GM21423 (cell line): Measurements from ENCODE around the gene GRAP2.

Experiments
- ATAC-seq: cut with Tn5 transposase; IDR thresholded peaks from one replicate; pipeline ENCODE4 v1.9.1; 2021; ENCODE audit warnings: mild to moderate bottlenecking, moderate library complexity; ENCODE audit not compliant: unreplicated experiment

Gene GRAP2

DNA sequence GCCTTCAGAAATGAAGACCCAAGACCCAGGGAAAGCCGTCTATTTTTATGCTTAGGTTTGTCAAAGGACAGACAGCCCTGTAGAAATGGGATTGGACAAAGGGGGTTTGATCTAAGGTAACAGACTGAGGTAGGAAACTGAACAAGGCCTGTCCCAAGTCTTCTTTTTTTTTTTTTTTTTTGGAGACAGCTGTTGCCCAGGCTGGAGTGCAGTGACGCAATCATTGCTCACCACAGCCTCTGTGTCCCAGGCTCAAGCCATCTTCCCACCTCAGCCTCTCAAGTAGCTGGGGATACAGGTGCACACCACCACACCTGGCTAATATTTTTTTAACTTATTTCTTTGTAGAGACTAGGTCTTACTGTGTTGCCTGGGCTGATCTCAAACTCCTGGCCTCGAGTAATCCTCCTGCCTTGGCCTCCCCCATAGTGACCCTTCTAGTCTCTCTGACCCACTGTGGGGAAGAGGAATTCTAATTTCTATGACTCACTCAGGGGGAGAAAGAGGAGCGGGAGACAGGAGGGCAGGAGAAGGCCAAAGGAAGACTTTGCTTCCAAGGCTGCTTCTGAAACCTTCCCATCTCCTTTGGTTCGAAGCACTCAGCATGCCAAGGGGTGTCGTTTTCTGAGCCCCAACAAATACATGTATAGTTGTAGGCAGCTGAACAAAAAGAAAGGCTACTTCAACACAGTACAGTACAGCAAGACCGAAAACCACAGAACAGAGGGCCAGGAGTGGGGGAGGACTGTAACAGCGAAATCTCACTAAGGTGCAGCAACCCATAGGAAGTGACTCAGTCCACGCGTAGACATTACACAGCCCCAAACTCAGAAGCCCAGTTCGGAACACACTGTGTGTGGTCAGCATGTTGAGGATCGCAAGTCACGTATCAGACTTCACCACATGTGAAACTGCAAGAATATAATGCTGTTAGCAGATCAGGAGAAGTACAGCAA, 60.2 kb downstream of the GRAP2 start:
- ATAC-seq: peak; percentile 73

DNA sequence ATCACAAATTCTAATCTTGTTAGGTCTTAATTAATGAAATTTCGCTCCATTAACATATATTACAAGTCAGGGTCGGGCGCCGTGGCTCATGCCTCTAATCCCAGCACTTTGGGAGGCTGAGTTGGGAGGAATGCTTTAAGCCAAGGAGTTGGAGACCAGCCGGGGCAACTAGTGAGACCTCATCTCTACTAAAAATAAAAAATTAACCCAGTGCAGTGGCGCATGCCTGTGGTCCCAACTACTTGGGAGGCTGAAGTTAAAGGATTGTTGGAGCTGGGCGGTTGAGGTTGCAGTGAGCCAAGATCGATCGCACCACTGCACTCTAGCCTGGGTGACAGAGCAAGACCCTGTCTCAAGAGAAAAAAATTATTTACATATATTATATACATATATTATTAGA, 61.2 kb downstream of the GRAP2 start:
- ATAC-seq: no peak

DNA sequence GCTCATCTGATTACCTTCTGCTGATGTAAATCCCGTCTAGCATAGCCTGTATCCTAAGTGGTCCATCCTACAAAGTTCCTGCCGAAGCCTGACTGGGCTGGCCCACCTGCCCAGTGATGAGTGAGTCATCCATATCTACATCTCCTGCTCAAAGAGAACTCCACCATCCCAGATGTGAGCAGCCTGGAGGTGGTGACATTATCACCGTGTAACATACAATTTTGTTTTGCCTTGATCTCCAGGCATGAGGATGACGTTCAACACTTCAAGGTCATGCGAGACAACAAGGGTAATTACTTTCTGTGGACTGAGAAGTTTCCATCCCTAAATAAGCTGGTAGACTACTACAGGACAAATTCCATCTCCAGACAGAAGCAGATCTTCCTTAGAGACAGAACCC, 64.9 kb downstream of the GRAP2 start:
- ATAC-seq: no peak

DNA sequence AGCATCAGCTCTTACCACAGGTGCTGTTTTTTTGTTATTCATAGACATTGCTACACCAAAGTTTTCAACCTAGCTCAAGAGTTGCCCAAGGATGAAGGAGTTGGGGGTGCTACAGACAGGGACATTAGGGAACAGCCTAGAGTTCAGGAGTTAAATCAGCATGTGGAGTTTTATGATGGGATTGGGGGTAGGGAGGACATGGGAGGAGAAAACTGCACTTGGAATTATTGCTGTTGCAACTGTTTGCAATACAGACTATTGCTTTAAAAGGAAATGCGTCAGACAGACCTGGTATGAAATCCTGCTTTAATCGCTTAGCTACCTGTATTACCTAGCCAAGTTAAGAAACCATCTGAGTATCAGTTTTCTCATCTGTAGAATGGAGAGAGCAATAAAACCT, 65.6 kb downstream of the GRAP2 start:
- no peak for ATAC-seq

DNA sequence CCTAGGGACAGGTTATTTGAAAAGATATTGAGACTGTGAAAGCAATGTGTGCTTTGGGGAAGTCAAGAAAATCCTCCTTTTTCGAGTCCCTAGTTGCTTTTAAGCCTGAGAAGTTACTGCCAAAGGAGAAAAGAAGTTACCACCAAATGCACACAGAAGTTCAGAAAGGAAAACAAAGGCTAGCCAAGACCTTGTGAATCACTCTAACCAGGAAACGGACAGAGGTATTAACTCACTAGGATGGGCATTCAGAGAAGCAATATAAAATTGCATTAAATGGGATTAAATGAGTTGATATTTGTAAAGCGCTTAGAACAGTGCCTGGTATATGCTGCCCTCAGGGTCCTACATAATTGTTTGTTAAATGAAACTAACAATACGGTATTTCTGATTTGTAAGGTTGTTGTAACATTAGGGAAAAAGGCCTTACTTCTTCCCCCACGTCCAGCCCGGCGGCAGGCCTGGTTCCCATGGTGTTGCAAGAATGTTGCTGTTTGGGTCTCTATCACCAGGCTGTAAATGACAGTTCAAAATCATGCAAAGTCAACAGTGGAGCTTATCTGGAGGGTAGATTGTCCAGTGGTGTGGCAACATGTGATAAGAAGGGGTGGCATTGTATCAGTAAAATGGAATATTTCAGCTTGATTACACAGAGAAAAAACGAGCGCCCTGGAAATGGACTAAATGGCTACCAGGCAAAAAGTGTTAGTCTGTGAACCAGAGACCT, 66.4 kb downstream of the GRAP2 start:
- no peak for ATAC-seq

DNA sequence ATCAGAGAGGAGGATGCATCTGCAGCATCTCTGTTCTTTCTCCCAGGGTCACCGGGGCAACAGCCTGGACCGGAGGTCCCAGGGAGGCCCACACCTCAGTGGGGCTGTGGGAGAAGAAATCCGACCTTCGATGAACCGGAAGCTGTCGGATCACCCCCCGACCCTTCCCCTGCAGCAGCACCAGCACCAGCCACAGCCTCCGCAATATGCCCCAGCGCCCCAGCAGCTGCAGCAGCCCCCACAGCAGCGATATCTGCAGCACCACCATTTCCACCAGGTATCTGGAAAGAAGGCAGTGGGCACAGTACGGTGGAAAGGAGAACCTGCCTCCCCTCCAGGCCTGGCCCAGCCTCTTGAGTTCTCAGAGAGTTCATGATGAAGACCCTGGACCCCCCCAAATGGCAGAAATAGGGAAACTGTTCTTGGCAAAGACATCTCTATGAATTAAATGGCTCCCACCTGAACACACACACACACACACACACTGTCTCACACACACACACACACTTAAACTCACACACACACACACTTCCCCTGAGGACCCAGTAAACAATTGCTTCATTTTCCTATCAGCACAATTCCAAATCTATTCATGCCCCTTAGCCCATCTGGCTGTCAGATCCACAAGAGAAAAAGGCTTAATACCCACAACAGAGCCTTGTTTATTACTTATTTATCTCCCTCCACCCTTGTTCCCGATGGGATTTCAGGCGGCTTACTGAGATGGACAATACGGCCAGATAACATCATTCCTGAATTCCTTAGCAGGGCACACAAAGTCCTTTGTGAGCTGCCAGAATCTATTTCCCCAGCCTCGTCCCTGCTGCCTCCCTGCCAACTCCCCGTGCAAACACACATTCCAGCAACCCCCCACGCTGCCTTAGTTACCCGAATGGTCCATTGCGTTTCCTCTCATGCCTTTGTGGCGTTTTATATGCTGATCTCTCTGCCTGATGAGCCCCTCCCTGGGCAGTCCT, 67.4 kb downstream of the GRAP2 start:
- no peak for ATAC-seq

DNA sequence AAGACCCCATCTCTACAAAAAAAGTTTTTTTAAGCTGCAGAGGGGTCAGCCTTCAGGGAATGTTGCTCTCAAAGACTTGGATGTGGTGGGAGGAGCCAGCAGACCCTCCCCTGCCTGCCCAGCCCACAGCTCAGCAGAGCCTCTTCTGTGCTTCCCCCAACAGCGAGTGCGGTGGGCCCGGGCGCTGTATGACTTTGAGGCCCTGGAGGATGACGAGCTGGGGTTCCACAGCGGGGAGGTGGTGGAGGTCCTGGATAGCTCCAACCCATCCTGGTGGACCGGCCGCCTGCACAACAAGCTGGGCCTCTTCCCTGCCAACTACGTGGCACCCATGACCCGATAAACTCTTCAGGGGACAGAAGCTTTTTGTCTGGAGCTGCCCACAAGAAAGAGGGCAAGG, 69.9 kb downstream of the GRAP2 start:
- ATAC-seq: no peak

DNA sequence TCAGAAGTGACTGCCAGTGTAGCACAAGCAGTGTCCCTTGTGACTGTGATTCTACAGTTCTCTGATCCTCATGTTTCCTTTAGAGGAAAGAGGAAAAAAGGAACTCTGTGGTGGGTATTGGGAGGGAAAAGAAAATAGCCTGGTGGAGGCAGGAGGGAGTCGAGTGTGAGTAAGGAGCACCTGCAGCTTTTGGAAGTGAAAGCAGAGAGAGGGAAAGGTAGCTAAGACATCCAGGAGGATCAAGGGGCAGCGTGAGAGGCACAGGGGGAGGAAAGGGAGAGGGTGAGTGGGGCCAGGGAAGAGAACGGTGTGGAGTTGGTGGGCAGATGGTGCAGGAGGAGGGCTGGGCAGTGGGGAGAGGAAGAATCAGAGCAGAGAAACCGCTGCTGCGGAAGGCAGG, 71.8 kb downstream of the GRAP2 start:
- ATAC-seq: no peak

DNA sequence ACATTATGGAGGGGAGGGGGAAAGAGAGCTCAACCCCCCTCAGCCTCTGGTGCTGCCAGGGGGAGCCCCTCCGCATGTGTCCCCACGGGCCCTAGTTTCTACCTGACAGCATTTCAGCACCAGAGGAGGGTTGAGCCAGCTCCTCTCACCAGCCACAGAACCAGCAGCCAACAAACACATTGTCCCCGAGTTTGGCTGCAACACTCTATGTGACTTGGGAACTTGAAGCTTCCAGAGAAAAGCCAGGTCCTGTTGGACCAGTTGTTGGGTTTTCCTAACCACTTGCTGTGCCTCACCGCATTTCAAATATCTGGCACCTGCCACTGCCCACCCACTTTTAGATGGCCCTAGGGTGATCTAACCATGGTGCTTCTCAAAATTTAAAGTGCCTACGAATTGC, 72.8 kb downstream of the GRAP2 start:
- ATAC-seq: no peak

DNA sequence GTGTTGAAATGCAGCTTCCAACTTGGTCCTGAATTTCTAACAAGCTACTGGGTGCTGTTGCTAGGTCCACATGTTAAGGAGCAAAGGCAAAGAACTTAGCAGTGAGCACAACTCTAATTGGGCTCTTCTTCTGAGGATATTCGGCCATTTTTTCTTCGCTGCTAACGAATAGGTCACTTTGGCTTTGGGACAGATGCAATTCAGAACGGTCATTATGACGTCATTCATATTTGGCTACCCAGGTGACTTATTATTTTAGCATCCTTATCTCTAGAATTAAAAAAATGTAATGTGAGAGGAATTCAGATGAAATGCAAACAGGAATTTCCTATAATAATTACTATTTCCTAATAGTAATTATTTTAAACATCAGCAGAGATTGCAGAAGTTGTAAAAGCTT, 73.2 kb downstream of the GRAP2 start:
- no peak for ATAC-seq

DNA sequence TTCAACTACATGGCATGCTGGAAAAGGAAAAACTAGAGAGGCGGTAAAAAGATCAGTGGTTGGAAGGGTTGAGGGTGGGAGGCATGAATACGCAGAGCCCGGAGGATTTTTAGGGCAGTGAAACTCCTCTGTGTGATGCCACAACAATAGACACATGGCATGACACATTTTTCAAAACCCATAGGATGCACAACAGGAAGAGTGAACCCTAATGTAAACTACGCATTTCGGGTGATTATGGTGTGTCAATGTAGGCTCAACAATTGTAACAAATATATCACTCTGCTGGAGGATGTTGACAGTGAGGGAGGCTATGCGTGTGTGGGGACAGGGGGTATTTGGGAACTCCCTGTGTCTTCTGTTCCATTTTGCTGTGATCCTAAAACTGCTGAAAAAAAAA, 78.2 kb downstream of the GRAP2 start:
- ATAC-seq: no peak

DNA sequence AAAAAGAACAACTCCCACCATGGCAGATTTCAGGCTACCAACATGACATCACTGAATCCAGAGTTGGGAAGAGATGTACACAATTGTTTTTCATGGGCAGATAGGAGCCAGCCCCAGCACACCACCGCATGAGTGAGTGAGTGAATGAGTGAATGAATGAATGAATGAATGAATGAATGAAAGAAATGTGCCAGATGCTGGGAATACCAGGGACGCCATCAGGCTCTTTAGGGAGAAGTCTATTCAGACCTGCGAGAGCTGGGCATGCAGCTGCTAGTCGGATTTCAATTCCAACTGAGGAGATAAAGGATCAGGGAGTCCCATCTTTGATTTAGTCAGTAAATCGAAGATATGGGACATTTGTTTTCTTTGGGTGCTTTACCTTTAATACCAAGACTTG, 78.6 kb downstream of the GRAP2 start:
- ATAC-seq: no peak

DNA sequence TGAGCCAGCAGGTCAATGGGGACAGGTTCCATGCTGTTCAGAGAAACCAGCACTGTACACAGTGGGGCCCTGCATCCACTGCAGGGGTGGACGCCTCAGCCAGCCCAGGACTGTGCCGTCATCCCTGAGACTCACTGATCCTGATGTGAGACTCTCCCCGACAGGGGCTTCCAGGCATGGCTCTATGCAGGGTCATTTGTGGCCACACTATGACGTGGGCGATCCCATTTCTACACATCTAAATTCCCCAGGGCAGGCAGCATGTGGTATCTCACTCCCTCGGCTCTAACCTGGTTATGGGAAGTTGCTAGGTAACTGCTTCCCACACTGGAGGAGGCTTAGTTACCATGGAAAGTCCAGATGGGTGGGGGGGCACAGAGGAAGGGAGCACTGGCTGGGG, 79.7 kb downstream of the GRAP2 start:
- ATAC-seq: no peak

DNA sequence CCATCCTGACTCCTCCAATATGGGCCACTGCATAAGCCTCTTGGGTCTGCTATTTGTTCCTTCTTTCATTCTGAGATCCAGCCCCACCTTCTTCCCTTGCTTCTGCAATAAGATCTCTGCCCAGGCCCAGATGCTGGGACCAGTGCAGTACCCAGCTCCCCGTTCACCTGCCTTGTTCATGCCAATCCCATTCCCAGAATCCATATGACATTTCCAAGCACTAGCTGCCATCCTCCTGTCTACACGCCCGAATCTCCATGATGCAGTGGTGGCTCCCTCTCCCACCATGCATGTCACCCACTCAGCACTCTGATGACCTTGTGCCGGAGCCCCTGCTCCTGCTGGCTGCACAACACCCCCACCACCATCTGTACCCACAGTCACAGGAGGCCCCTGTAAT, 82.5 kb downstream of the GRAP2 start:
- ATAC-seq: no peak

DNA sequence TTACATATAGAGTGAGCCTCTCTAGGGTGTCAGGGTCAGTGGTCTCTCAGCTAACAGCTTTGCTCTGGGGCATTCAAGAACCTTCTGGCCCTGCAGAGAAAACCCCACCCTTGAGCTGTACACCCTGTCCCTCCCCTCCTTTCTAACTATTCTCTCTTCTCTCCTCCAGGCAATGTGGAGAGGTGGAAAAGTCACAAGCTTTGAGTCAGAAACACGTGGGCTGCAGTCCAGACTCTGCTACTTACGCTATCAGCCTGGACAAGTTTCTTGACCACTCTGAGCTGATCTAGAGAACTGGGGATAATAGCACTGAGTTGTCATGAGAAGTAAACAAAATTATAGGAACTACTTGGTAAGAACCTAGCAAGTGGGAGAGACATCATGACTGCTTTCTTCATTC, 83.1 kb downstream of the GRAP2 start:
- ATAC-seq: no peak

DNA sequence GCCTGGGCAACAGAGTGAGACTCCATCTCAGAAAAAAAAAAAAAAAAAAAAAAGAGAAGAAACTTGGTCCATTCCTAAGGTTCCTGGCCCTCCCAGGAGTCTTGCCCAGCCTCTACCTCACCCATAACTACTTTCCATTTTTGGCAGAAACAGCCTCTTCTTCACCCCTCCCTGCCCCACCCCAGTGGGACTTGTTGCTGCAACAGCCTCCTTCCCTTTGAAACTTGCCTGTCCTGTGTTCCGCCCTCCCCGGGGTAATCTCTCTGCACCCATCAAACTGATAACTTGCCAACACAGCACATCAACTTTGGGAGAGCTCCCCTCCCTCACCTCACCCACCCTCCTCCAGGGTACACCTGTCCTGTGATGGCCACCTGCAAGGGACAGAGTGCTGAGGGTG, 83.9 kb downstream of the GRAP2 start:
- ATAC-seq: no peak

DNA sequence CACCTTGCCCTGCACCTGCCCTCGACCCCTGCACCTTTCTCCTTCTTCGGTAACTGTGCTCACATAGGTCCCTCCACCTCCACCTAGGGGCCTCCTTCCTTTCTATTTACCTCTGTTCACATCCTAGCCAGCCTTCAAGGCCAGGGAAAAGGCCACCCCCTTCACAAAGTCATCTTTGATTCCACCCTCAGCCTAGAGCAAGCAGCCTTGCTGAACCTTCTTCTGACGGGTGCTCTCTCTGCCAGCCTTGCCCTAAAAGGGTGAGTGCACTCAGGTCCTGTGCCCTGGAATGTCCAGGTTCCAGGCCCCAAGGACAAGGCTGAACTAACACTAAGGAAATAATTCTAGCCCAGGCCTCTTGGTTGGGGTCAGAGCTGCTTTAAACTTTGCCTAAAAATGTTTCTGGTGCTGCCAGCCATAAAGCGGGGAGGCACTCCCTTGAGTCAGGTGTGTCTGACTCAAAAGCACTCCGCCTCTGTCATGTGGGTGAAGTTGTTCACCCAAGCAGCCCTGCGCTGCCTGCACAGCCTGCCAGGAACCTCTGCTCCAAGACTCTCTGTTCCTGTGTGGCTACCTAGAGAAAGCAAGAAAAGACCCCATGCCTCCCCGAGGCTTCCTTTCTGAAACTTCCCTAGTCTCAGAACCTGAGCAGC, 84.6 kb downstream of the GRAP2 start:
- no peak for ATAC-seq

DNA sequence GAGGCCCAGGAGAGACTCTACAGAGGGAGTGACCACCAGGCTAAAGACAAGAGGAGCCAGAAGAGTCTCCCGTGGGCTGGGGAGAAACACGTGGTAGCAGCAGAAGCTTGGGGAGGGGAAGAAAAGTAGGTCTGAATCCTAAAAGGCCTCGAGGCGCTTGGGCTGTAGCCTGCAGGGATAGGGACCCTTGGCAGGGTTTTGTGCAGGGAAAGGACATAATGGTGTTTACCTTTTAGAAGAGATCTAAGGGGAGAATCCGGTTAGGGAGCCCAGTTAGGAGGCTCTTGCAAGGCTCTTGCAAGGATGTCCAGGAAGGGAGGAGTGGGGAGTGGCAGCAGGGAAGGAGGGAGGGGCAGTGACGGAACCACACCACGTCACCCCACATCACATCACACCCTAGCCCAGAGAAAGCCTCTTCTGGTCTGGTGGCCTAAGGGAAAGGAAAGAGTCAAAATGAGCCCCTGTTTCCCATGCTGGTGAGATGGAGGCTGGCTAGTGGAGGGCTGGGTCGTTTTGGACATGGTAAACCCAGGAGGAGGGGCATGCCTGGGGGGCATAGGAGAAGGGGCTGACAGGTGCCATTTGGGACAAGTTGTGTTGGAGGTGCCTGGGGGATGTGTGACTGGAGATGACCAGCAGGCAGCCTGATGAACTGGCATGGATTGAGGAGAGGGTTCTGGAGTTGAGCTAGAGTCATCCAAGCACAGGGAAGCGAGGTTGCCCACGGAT, 87.7 kb downstream of the GRAP2 start:
- ATAC-seq: no peak

DNA sequence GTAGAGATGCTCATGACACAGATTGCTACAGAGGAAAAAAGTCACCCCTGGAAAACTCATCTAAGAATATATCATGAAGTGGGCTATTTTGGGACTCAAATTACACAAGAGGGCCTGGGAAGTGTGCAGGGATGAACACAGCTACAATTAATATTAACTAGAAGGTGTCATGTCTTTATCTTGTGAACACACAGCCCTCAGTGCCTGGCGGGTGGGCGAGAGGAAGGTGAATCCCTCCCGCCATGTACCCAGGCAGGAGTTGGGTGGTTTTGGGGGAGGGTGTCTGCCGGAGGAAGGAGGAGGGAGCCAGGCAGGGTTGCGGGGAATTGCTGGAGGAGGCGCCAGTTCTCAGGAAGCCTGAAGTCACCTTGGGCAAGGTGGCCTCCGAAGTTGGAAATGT, 88.7 kb downstream of the GRAP2 start:
- no peak for ATAC-seq

DNA sequence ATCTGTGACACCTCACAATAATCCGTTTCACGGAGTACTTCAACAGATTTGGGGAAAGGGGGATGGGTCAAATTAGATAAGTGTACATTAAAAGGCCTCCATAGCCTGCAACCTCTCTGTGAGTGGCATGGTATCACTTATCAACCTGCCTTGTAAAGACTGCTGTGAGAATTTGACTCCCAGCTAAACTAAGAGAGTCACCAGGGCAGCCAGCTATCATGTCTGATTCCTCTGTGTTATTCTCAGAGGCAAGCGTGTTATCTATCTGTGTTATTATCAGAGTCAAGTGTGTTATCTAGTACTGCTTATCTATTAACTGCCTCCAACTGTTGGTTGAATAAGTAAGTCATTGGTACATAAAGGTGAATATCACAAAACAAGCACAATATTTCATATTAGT, 89.8 kb downstream of the GRAP2 start:
- no peak for ATAC-seq
